ENCODE measurements around the gene ZNF106.

DNA sequence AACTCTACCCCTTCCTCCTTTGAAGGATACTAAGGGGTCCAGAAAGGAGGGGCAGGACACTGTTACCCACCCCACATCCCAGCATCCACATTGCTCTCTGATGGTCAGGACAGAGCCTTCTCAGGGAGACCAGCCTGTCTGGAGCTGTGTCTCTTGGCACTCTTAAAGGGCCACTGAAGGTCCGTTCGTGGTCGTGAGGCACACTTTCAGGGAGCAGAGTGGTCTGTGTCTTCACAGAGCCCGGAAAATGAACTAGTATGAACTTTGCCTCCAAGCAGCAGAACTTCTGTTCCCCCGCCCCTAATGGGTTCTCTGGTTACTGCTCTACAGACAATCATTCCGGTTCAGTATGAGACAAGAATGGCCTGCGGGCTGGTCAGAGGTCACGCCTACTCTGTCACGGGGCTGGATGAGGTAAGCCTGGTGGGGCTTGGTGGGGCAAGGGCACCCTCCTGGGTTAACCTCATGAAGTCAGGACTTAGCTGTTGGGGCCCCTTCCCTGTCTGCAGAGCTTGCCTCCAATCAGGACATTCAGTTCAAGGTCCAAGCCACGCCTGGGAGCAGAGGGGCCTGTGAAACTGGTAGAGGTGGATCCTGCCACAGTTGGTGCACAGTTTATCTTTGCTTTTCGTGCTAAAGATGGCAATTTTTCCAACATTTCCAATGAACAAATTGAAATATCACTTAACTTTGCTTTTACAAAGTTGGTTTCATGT is 98.5 kb downstream of the ZNF106 start:
- TF ChIP-seq, protein P1, sequence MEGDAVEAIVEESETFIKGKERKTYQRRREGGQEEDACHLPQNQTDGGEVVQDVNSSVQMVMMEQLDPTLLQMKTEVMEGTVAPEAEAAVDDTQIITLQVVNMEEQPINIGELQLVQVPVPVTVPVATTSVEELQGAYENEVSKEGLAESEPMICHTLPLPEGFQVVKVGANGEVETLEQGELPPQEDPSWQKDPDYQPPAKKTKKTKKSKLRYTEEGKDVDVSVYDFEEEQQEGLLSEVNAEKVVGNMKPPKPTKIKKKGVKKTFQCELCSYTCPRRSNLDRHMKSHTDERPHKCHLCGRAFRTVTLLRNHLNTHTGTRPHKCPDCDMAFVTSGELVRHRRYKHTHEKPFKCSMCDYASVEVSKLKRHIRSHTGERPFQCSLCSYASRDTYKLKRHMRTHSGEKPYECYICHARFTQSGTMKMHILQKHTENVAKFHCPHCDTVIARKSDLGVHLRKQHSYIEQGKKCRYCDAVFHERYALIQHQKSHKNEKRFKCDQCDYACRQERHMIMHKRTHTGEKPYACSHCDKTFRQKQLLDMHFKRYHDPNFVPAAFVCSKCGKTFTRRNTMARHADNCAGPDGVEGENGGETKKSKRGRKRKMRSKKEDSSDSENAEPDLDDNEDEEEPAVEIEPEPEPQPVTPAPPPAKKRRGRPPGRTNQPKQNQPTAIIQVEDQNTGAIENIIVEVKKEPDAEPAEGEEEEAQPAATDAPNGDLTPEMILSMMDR (IDR thresholded peaks at IDR 0.05; ENCODE audit: low read depth, low read length, missing input control): no peak
- TF ChIP-seq YY1 (IDR thresholded peaks at IDR 0.05): no peak
- TF ChIP-seq JUND (IDR thresholded peaks at IDR 0.05): no peak
- TF ChIP-seq, protein P2, sequence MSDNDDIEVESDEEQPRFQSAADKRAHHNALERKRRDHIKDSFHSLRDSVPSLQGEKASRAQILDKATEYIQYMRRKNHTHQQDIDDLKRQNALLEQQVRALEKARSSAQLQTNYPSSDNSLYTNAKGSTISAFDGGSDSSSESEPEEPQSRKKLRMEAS (IDR thresholded peaks at IDR 0.05): no peak
- no peak for TF ChIP-seq HNF4A (conservative IDR thresholded peaks at IDR 0.05)
- no peak for TF ChIP-seq TAF1 (conservative IDR thresholded peaks at IDR 0.05)
- TF ChIP-seq SP1 (IDR thresholded peaks at IDR 0.05): no peak
- TF ChIP-seq, protein P3, sequence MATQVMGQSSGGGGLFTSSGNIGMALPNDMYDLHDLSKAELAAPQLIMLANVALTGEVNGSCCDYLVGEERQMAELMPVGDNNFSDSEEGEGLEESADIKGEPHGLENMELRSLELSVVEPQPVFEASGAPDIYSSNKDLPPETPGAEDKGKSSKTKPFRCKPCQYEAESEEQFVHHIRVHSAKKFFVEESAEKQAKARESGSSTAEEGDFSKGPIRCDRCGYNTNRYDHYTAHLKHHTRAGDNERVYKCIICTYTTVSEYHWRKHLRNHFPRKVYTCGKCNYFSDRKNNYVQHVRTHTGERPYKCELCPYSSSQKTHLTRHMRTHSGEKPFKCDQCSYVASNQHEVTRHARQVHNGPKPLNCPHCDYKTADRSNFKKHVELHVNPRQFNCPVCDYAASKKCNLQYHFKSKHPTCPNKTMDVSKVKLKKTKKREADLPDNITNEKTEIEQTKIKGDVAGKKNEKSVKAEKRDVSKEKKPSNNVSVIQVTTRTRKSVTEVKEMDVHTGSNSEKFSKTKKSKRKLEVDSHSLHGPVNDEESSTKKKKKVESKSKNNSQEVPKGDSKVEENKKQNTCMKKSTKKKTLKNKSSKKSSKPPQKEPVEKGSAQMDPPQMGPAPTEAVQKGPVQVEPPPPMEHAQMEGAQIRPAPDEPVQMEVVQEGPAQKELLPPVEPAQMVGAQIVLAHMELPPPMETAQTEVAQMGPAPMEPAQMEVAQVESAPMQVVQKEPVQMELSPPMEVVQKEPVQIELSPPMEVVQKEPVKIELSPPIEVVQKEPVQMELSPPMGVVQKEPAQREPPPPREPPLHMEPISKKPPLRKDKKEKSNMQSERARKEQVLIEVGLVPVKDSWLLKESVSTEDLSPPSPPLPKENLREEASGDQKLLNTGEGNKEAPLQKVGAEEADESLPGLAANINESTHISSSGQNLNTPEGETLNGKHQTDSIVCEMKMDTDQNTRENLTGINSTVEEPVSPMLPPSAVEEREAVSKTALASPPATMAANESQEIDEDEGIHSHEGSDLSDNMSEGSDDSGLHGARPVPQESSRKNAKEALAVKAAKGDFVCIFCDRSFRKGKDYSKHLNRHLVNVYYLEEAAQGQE (IDR thresholded peaks at IDR 0.05): no peak
- no peak for TF ChIP-seq GABPA (IDR thresholded peaks at IDR 0.05 in 1 of 2, conservative IDR thresholded peaks at IDR 0.05 in 1 of 2)

Measured in liver (tissue), 3 donors.